Mucosa of descending colon (tissue), 3 donors: ENCODE results near the gene COL11A1. TPM values are rescaled to one million over a fixed set of nuclear protein-coding genes. Genes with fewer than 3 reads are reported as not detected.

Experiments used
- ATAC-seq: fragments of 200-7000 bp; cut with Tn5 transposase; one replicate; pipeline ENCODE4 v1.9.1; 2020; ENCODE audit warnings: mild to moderate bottlenecking, moderate library complexity
- DNase-seq, 3 donors: peaks; one replicate each; pipeline ENCODE4 v3.0.0-alpha.2; 2020
- H3K36me3 ChIP-seq: fragments of 200-600 bp; one replicate; pipeline ENCODE4 v1.8.0; 2021; ENCODE audit warnings: low read depth, mild to moderate bottlenecking
- H3K4me1 ChIP-seq: fragments of 200-600 bp; one replicate; pipeline ENCODE4 v1.8.0; 2021; ENCODE audit warnings: low read depth, mild to moderate bottlenecking
- H3K4me3 ChIP-seq: fragments of 200-600 bp; one replicate; pipeline ENCODE4 v1.8.0; 2021; ENCODE audit warnings: mild to moderate bottlenecking
- H3K9me3 ChIP-seq: fragments of 200-600 bp; one replicate; pipeline ENCODE4 v1.8.0; 2021; ENCODE audit warnings: mild to moderate bottlenecking
- intact Hi-C, 2 donors: fragments of 100-400 bp; cut with DNase I in 1 of 2; cut with micrococcal nuclease in 1 of 2; formaldehyde crosslinking; loops; one replicate each; pipeline versions ENCODE4 v1.11.0 to v1.11.1; 2022; cut with DNase I, micrococcal nuclease
- total RNA-seq, 3 donors: library from RNA; stranded (reverse); fragmentation: NEBNext Ultra II Directional in 2 of 3; extraction: Animal tissue kit (Norgen Biotek cat#: 25700) in 2 of 3; gene quantifications; one replicate each; pipeline versions ENCODE4 v1.2.1 to v1.2.4, GENCODE V29; 2021 to 2023
- TF ChIP-seq, protein P1 (sequence below): fragments of 200-600 bp; IDR thresholded peaks from one replicate; pipeline ENCODE4 v1.8.0; 2022; ENCODE audit warnings: antibody characterized with exemption, mild to moderate bottlenecking
- donor health status: DM: no; HTN: no; CAD: no; lungs with moderate emphysema.
- donor health status: DM: no; HTN: no; CAD: no.
- donor health status: DM: no; HTN: yes; CAD: no.

Gene COL11A1
- total RNA-seq, 3 donors from 2014 or later = 0.06 to 0.82 TPM; not detected in 1

DNA sequence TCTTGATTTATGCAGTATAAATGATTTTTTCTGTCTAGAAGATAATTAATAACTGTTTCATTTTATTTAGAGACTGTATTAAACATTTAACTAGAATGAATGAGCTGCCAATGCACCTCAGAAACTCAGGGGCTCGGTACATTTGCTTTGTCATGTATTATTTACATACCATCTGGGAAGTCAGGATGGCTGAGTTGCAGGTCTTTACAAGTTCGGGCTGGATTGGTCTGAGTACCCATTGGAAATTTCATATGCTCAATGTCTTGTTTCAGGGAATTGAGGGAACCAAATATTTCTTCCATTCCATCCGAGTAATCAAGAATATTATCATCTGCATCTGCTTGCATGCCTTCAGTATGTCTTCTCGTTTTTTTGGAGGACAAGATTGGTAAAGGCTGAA, 221.7 kb downstream of the COL11A1 start:
- intact Hi-C loops = no loop called here
- no peaks in the 10 kb centered on the region for H3K9me3 ChIP-seq
- TF ChIP-seq, protein P1, sequence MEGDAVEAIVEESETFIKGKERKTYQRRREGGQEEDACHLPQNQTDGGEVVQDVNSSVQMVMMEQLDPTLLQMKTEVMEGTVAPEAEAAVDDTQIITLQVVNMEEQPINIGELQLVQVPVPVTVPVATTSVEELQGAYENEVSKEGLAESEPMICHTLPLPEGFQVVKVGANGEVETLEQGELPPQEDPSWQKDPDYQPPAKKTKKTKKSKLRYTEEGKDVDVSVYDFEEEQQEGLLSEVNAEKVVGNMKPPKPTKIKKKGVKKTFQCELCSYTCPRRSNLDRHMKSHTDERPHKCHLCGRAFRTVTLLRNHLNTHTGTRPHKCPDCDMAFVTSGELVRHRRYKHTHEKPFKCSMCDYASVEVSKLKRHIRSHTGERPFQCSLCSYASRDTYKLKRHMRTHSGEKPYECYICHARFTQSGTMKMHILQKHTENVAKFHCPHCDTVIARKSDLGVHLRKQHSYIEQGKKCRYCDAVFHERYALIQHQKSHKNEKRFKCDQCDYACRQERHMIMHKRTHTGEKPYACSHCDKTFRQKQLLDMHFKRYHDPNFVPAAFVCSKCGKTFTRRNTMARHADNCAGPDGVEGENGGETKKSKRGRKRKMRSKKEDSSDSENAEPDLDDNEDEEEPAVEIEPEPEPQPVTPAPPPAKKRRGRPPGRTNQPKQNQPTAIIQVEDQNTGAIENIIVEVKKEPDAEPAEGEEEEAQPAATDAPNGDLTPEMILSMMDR = no peak
- DNase-seq (no peak), ATAC-seq (no peak)
- H3K4me1 ChIP-seq = no peaks in the 10 kb centered on the region
- no peaks in the 10 kb centered on the region for H3K36me3 ChIP-seq
- no peak overlapping the region for H3K4me3 ChIP-seq

DNA sequence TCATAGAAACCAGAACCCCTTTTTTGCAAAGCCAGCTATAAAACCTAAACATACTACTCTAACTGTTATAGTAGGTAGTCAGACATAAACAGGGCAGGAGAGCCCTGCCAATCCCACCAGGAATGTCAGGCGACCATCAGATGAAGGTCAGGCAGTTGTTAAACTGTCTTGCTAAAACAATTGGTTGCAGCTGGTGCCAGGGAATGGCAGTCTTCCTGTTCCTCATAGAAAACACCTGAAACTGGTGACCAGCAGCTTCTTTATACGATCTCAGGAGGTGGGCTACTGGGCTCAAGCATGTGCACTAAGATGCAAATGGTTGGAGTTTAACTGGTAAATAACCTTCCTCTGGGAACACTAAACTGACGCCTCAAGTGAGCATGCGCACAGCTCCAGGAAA, 224.1 kb downstream of the COL11A1 start:
- H3K36me3 ChIP-seq = no peaks in the 10 kb centered on the region
- no peak overlapping the region for H3K4me3 ChIP-seq
- ATAC-seq = no peak
- no peak for DNase-seq
- intact Hi-C loops = no loop called here
- H3K9me3 ChIP-seq = no peaks in the 10 kb centered on the region
- no peaks in the 10 kb centered on the region for H3K4me1 ChIP-seq
- TF ChIP-seq, protein P1 = no peak

DNA sequence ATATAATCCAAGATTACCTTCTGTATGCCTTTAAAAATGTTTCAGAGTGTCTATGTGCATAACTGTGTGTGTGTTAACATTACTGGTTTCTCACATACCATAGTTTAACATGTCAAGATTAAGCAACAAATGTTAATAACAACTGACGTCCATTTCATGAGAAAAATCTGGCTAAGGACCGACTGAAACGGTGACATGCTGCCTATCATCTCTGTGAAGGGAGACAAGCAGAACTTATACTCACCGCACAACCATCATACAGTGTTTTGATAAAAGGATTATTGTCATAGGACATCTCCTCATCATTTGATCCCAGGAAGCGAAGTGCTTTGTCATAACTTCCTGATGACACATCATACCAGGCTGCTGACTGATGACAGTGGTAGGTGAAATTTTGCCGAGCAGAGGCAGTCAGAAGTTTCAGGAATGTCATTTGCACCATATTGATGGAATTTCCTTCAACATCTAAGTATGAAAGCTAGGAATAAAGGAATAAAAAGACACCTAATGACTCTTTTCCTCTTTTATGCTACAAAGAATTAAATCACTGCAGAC, 228.8 kb downstream of the COL11A1 start:
- Histone ChIP-seq H3K36me3 (no peaks in the 10 kb centered on the region), H3K9me3 (no peaks in the 10 kb centered on the region), H3K4me1 (no peaks in the 10 kb centered on the region), H3K4me3 (no peak overlapping the region)
- TF ChIP-seq, protein P1 = no peak
- no peak for ATAC-seq
- intact Hi-C loops = no loop called here
- no peak for DNase-seq

DNA sequence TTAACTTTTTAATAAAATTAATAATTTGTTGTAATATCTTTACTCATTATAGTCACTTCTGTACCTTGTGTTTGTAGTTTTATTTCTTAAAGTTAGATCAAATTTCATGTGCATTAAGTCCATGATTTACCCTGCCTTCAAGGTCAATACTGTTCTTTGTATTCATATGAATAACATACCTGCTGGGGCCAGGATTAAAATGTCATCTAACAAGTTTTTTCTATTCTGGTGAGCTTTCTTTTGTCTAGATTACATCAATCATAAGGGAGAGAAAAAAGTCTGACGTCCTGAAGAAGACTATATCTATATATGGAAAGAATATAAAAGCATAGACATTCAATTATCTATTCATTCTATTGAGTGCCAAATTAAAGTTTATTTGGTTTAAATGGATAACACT, 232.6 kb downstream of the COL11A1 start:
- DNase-seq (no peak), ATAC-seq (no peak)
- intact Hi-C loops = no loop called here
- TF ChIP-seq, protein P1 = no peak
- no peaks in the 10 kb centered on the region for H3K36me3 ChIP-seq
- H3K4me1 ChIP-seq = no peaks in the 10 kb centered on the region
- H3K9me3 ChIP-seq = no peaks in the 10 kb centered on the region
- no peak overlapping the region for H3K4me3 ChIP-seq

DNA sequence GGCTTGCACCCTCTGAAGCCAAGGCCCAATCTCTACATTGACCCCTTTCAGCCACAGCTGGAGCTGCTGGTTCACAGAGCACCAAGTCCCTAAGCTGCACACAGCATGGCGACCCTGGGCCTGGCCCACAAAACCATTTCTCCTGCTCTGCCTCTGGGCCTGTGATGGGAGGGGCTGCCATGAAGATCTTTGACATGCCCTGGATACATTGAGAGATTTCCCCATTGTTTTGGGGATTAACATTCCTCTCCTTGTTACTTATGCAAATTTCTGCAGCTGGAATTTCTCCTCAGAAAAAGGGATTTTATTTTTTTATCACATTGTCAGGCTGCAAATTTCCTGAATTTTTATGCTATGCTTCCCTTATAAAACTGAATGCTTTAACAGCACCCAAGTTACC, 235.8 kb downstream of the COL11A1 start:
- no peak for ATAC-seq
- intact Hi-C loops = no loop called here
- Histone ChIP-seq H3K4me1 (no peaks in the 10 kb centered on the region), H3K9me3 (peaks cover 4% of the 10 kb centered on the region), H3K4me3 (no peak overlapping the region), H3K36me3 (no peaks in the 10 kb centered on the region)
- TF ChIP-seq, protein P1 = no peak
- DNase-seq = no peak

DNA sequence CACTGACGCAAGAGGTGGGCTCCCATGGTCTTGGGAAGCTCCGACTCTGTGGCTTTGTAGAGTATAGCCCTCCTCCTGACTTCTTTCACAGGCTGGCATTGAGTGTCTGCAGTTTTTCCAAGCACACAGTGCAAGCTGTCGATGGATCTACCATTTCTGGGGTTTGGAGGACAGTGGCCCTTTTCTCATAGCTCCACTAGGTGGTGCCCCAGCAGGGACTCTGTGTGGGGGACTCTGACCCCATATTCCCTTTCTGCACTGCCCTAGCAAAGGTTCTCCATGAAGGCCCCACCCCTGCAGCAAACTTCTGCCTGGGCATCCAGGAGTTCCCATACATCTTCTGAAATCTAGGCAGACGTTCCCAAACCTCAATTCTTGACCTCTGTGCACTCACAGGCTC, 236.2 kb downstream of the COL11A1 start:
- ATAC-seq (no peak), DNase-seq (no peak)
- TF ChIP-seq, protein P1 = no peak
- Histone ChIP-seq H3K4me3 (no peak overlapping the region), H3K4me1 (no peaks in the 10 kb centered on the region), H3K36me3 (no peaks in the 10 kb centered on the region), H3K9me3 (peaks cover 4% of the 10 kb centered on the region)
- intact Hi-C loops = no loop called here
